Fibroblast of skin of right biceps (primary cell): ENCODE data around the gene SLFN12.
"Not testable (repeated sequence)": the region's sequence is repeated elsewhere in the genome, so short reads cannot be mapped to it uniquely, and the experiment has no call there.

ENCODE experiments used
- DNase-seq: peaks from one replicate; pipeline ENCODE4 v3.0.0-alpha.2; 2013

SLFN12 gene

GRCh38 chr17:35407531-35407930 is 24.8 kb downstream of the SLFN12 start:
- DNase-seq, result no peak

- no peak for DNase-seq
Measured at GRCh38 chr17:35406568-35406967, 25.7 kb downstream of the SLFN12 start.

- DNase-seq, result no peak
Measured at GRCh38 chr17:35404360-35404759, 27.9 kb downstream of the SLFN12 start.

- not testable (repeated sequence) for DNase-seq
Measured at GRCh38 chr17:35393783-35394182, 38.5 kb downstream of the SLFN12 start.

GRCh38 chr17:35390663-35391062 is 41.6 kb downstream of the SLFN12 start:
- DNase-seq, result no peak

- DNase-seq, result no peak
Measured at GRCh38 chr17:35390156-35390555, 42.1 kb downstream of the SLFN12 start.

- DNase-seq, result no peak
Measured at GRCh38 chr17:35387496-35387895, 44.8 kb downstream of the SLFN12 start.

GRCh38 chr17:35377706-35378105 is 54.6 kb downstream of the SLFN12 start:
- no peak for DNase-seq

GRCh38 chr17:35377068-35377467 is 55.2 kb downstream of the SLFN12 start:
- DNase-seq, result no peak

GRCh38 chr17:35376245-35376644 is 56.1 kb downstream of the SLFN12 start:
- DNase-seq, result peak; percentile 64

- no peak for DNase-seq
Measured at GRCh38 chr17:35374766-35375344, 57.4 kb downstream of the SLFN12 start.

- peak; percentile 53 for DNase-seq
Measured at GRCh38 chr17:35373984-35374765, 58.1 kb downstream of the SLFN12 start.

- peak; percentile 96 for DNase-seq
Measured at GRCh38 chr17:35373534-35373983, 58.7 kb downstream of the SLFN12 start, which contains the start of gene SLFN11. Gene SLFN11 (minus strand): TSS chr17:35373621. CDS start chr17:35363807, 9,814 bp downstream.

- DNase-seq, result peak; percentile 17
Measured at GRCh38 chr17:35372846-35373533, 59.3 kb downstream of the SLFN12 start.

- no peak for DNase-seq
Measured at GRCh38 chr17:35371934-35372333, 60.4 kb downstream of the SLFN12 start.

- DNase-seq, result no peak
Measured at GRCh38 chr17:35368081-35368830, 64.0 kb downstream of the SLFN12 start.

GRCh38 chr17:35361027-35361426 is 71.3 kb downstream of the SLFN12 start:
- no peak for DNase-seq
